IMR-90 (cell line): ENCODE measurements around the gene TBC1D4.

Experiments used
- BHLHE40 ChIP-seq: fragments of 150-350 bp; IDR thresholded peaks from 2 replicates; pipeline ENCODE4 v1.6.1; 2016; ENCODE audit warnings: mild to moderate bottlenecking, low read depth, low read length
- CHD1 ChIP-seq: IDR thresholded peaks from 2 replicates; pipeline ENCODE4 v1.6.1; 2012; ENCODE audit warnings: low read depth, low read length, improper control_type of control experiment
- CTCF ChIP-seq: conservative IDR thresholded peaks from 2 replicates; pipeline ENCODE4 v1.5.1; 2012; ENCODE audit warnings: mild to moderate bottlenecking, low read depth, low read length, improper control_type of control experiment
- MAZ ChIP-seq: IDR thresholded peaks from 2 replicates; pipeline ENCODE4 v1.6.1; 2012; ENCODE audit warnings: low read depth, mild to moderate bottlenecking, low read length, improper control_type of control experiment, moderate library complexity, borderline replicate concordance
- MXI1 ChIP-seq: IDR thresholded peaks from 2 replicates; pipeline ENCODE4 v1.6.1; 2012; ENCODE audit warnings: low read depth, mild to moderate bottlenecking, low read length, moderate library complexity, borderline replicate concordance
- NFE2L2 ChIP-seq: fragments of 150-350 bp; IDR thresholded peaks from 2 replicates; pipeline ENCODE4 v1.6.1; 2016; ENCODE audit warnings: low read depth, mild to moderate bottlenecking, low read length
- POLR2A ChIP-seq: IDR thresholded peaks from 2 replicates; pipeline ENCODE4 v1.6.1; 2012; ENCODE audit warnings: mild to moderate bottlenecking, low read depth, low read length
- RAD21 ChIP-seq: IDR thresholded peaks from 2 replicates; pipeline ENCODE4 v1.6.1; 2012; ENCODE audit warnings: low read length, improper control_type of control experiment
- RCOR1 ChIP-seq: IDR thresholded peaks from 2 replicates; pipeline ENCODE4 v1.6.1; 2012; ENCODE audit warnings: mild to moderate bottlenecking, low read length, improper control_type of control experiment; ENCODE audit not compliant: insufficient replicate concordance
- RFX5 ChIP-seq: IDR thresholded peaks from 2 replicates; pipeline ENCODE4 v1.8.0; 2012; ENCODE audit warnings: low read depth, mild to moderate bottlenecking, low read length, moderate library complexity
- SMC3 ChIP-seq: fragments of 150-350 bp; IDR thresholded peaks from 2 replicates; pipeline ENCODE4 v1.6.1; 2016; ENCODE audit warnings: low read depth, mild to moderate bottlenecking, antibody characterized with exemption, low read length, moderate library complexity
- USF2 ChIP-seq: fragments of 150-350 bp; IDR thresholded peaks from 2 replicates; pipeline ENCODE4 v1.6.1; 2017; ENCODE audit warnings: mild to moderate bottlenecking, antibody characterized with exemption, low read length, low read depth
- TF ChIP-seq, protein P1 (sequence below): fragments of 150-350 bp; IDR thresholded peaks from 2 replicates; pipeline ENCODE4 v1.6.1; 2016; ENCODE audit warnings: low read depth, mild to moderate bottlenecking, low read length, moderate library complexity, borderline replicate concordance

DNA sequence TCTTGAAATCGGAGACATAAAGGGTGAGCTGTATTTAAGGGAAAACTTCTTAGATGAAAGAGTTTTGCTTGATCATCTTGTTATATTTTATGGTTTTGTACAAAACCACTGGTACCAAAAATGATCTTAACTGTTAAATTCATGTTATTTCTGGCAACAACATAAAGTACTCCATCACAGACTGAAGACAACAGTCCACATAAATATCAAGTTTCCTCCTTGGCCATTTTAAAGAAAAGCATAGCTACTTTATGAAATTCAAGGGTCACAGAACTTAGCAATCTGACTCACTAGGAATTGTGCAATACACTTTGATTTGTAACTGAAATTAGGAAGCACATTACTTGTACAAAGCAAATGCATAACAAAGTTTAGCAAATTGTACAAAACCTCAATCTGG is 66.3 kb downstream of the TBC1D4 start:
- no peak for TF ChIP-seq CTCF
- TF ChIP-seq, protein P1, sequence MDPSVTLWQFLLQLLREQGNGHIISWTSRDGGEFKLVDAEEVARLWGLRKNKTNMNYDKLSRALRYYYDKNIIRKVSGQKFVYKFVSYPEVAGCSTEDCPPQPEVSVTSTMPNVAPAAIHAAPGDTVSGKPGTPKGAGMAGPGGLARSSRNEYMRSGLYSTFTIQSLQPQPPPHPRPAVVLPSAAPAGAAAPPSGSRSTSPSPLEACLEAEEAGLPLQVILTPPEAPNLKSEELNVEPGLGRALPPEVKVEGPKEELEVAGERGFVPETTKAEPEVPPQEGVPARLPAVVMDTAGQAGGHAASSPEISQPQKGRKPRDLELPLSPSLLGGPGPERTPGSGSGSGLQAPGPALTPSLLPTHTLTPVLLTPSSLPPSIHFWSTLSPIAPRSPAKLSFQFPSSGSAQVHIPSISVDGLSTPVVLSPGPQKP: no peak
- no peak for TF ChIP-seq POLR2A
- TF ChIP-seq SMC3: no peak
- TF ChIP-seq CHD1: no peak
- TF ChIP-seq MXI1: no peak
- TF ChIP-seq RAD21: no peak
- TF ChIP-seq RFX5: no peak
- no peak for TF ChIP-seq BHLHE40
- TF ChIP-seq RCOR1: no peak
- no peak for TF ChIP-seq MAZ
- TF ChIP-seq NFE2L2: no peak
- TF ChIP-seq USF2: no peak
